Esophagus squamous epithelium (tissue), 5 donors: Measurements from ENCODE around the gene ATP8B4. TPM values are rescaled to one million over a fixed set of nuclear protein-coding genes. Genes with fewer than 3 reads are reported as not detected.
A peak's percentile ranks its signal among the peaks of the same experiment; 100 is the strongest.

Experiments
- DNase-seq: peaks from one replicate; lab custom pipeline; 2025; lab: John Stamatoyannopoulos, UW
- H3K27ac ChIP-seq, 4 donors: fragments of 200-600 bp; sonication (generic); one replicate each; pipeline ENCODE4 v1.5.1; 2016 to 2019; ENCODE audit warnings: mild to moderate bottlenecking in 1 of 4
- H3K27me3 ChIP-seq, 4 donors: fragments of 200-600 bp; sonication (generic); 1 replicate in 3 of 4; 2 replicates in 1 of 4; pipeline versions ENCODE4 v1.5.1 to v1.6.0; 2017 to 2021; ENCODE audit warnings: antibody characterized with exemption in 1 of 4
- H3K36me3 ChIP-seq, 3 donors: fragments of 200-600 bp; sonication (generic); one replicate each; pipeline ENCODE4 v1.5.1; 2016 to 2019
- H3K4me1 ChIP-seq, 3 donors: fragments of 200-600 bp; sonication (generic); one replicate each; pipeline ENCODE4 v1.5.1; 2017 to 2019
- H3K4me3 ChIP-seq, 4 donors: fragments of 200-600 bp; sonication (generic); 1 replicate in 3 of 4; 2 replicates in 1 of 4; pipeline ENCODE4 v1.5.1; 2016 to 2019; ENCODE audit warnings: mild to moderate bottlenecking in 2 of 4, moderate library complexity in 1 of 4
- H3K9me3 ChIP-seq, 3 donors: fragments of 200-600 bp; sonication (generic); one replicate each; pipeline ENCODE4 v1.5.1; 2016 to 2019
- POLR2A ChIP-seq, 4 donors: fragments of 450-650 bp; IDR thresholded peaks; one replicate each; pipeline ENCODE4 v1.6.1; 2017; ENCODE audit warnings: antibody characterized with exemption in 4 of 4, mild to moderate bottlenecking in 4 of 4, moderate library complexity in 3 of 4
- WGBS, 2 donors: methylation state at CpG; one replicate each; pipeline ENCODE4 v1.1.5; 2018; 5-methylcytosine and 5-hydroxymethylcytosine counted together
- intact Hi-C: fragments of 100-400 bp; cut with DNase I; formaldehyde crosslinking; loops from one replicate; pipeline ENCODE4 v1.15.0; 2022
- total RNA-seq, 4 donors: library from RNA; depleted of rRNA; stranded (reverse); fragments of >200 nt; gene quantifications; one replicate each; pipeline ENCODE4 v1.1.0, GENCODE V29; 2016
- TF ChIP-seq, protein P1 (sequence below), 6 experiments: fragments of 450-650 bp in 4 of 6; fragments of 200-600 bp in 2 of 6; sonication (generic) in 2 of 6; IDR thresholded peaks; one replicate each; pipeline ENCODE4 v1.5.1; 2016 to 2019; ENCODE audit warnings: antibody characterized with exemption in 6 of 6, mild to moderate bottlenecking in 4 of 6, moderate library complexity in 4 of 6
- donor health status: DM: yes; HTN: yes; CAD: no.

ATP8B4 gene
- total RNA-seq, 4 donors from 2014 or later = 0.97 to 6.7 (median 2.9) TPM

- no peak overlapping the region for H3K4me3 ChIP-seq
- H3K4me1 ChIP-seq = no peaks in the 10 kb centered on the region
- TF ChIP-seq POLR2A (IDR thresholded peaks at IDR 0.05) = no peak
- TF ChIP-seq, protein P1, sequence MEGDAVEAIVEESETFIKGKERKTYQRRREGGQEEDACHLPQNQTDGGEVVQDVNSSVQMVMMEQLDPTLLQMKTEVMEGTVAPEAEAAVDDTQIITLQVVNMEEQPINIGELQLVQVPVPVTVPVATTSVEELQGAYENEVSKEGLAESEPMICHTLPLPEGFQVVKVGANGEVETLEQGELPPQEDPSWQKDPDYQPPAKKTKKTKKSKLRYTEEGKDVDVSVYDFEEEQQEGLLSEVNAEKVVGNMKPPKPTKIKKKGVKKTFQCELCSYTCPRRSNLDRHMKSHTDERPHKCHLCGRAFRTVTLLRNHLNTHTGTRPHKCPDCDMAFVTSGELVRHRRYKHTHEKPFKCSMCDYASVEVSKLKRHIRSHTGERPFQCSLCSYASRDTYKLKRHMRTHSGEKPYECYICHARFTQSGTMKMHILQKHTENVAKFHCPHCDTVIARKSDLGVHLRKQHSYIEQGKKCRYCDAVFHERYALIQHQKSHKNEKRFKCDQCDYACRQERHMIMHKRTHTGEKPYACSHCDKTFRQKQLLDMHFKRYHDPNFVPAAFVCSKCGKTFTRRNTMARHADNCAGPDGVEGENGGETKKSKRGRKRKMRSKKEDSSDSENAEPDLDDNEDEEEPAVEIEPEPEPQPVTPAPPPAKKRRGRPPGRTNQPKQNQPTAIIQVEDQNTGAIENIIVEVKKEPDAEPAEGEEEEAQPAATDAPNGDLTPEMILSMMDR (IDR thresholded peaks at IDR 0.05) = no peak
- intact Hi-C loops = no loop called here
- H3K36me3 ChIP-seq = no peaks in the 10 kb centered on the region
- no peaks in the 10 kb centered on the region for H3K9me3 ChIP-seq
- H3K27me3 ChIP-seq = no peaks in the 10 kb centered on the region
- no peak for DNase-seq
- WGBS, 2 donors = 60 to 74% methylated on average over 4 of the region's 4 CpGs
- H3K27ac ChIP-seq = no peak overlapping the region
These were observed 5.0 kb upstream of the ATP8B4 start for GRCh38 chr15:50123861-50124557.

DNA sequence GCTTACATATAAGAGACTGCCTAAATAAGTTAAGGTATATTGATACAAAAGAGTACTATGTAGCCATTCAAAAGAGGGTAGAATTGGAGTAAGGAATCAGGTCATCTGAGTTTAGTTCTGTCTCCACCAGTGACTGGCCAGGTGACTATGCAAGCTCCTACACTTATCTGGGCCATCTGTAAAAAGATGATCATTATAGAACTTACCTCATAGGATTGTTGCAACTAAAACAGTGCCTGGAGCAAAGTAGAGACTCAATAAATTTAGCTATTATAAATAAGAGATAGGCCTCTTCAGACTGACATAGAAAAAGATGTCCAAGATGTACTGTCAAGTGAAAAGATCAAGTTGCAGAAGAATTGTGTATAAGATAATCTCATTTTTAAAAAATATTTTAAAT lies 1.7 kb upstream of the ATP8B4 start:
- intact Hi-C loops = no loop called here
- Histone ChIP-seq H3K27me3 (no peaks in the 10 kb centered on the region), H3K4me1 (no peaks in the 10 kb centered on the region), H3K4me3 (no peak overlapping the region), H3K36me3 (no peaks in the 10 kb centered on the region), H3K9me3 (no peaks in the 10 kb centered on the region), H3K27ac (no peak overlapping the region)
- TF ChIP-seq, protein P1 (IDR thresholded peaks at IDR 0.05) = no peak
- TF ChIP-seq POLR2A (IDR thresholded peaks at IDR 0.05) = no peak
- DNase-seq = no peak

- TF ChIP-seq, protein P1 (IDR thresholded peaks at IDR 0.05) = no peak
- TF ChIP-seq POLR2A (IDR thresholded peaks at IDR 0.05) = no peak
- Histone ChIP-seq H3K36me3 (no peaks in the 10 kb centered on the region), H3K4me1 (no peaks in the 10 kb centered on the region)
These were observed 1.5 kb downstream of the ATP8B4 start for GRCh38 chr15:50117431-50118027.

DNA sequence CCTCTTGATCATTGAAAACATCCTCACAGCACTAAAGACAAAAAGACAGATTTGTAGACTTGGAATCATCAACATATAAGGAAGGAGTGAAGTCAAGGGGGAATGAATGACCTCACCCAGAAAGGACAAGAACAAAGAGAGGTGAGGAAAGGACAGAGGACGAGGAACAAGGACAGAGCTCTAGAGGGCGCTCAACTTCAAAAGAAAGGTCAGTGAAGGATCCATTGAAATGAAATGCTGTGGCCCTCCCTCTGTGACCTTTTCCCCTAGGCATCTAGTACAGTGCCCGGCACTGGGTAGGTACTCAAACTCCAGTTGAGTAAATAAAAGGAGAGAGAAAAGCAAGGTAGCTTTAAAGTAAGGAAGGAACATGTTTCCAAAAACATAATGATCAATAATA lies 2.6 kb downstream of the ATP8B4 start:
- TF ChIP-seq POLR2A (IDR thresholded peaks at IDR 0.05) = no peak
- TF ChIP-seq, protein P1 (IDR thresholded peaks at IDR 0.05) = peak in 2 of 6 experiments; percentile 13 to 18
- intact Hi-C loops = no loop called here
- DNase-seq = no peak
- 25 to 26% methylated on average over 3 of the region's 3 CpGs for WGBS, 2 donors
- Histone ChIP-seq H3K36me3 (no peaks in the 10 kb centered on the region), H3K27ac (no peak overlapping the region), H3K4me3 (no peak overlapping the region), H3K27me3 (no peaks in the 10 kb centered on the region), H3K4me1 (no peaks in the 10 kb centered on the region), H3K9me3 (no peaks in the 10 kb centered on the region)

More at GRCh38 chr15:50117431-50118027, 1.5 kb downstream of the ATP8B4 start:
- Histone ChIP-seq H3K9me3 (no peaks in the 10 kb centered on the region), H3K4me3 (no peak overlapping the region), H3K27ac (no peak overlapping the region), H3K27me3 (no peaks in the 10 kb centered on the region)
- intact Hi-C loops = no loop called here
- no peak for DNase-seq

GRCh38 chr15:50113992-50114780 lies 4.8 kb downstream of the ATP8B4 start:
- peaks cover 0 to 6% (median 3%) of the 10 kb centered on the region in 3 donors for H3K4me1 ChIP-seq
- intact Hi-C loops = no loop called here
- no peaks in the 10 kb centered on the region for H3K9me3 ChIP-seq
- no peaks in the 10 kb centered on the region for H3K36me3 ChIP-seq
- H3K27me3 ChIP-seq = no peaks in the 10 kb centered on the region
- WGBS, 2 donors = 71 to 82% methylated on average over 4 of the region's 4 CpGs
- no peak for DNase-seq
- H3K4me3 ChIP-seq = no peak overlapping the region
- no peak overlapping the region for H3K27ac ChIP-seq
- TF ChIP-seq POLR2A (IDR thresholded peaks at IDR 0.05) = no peak
- TF ChIP-seq, protein P1 (IDR thresholded peaks at IDR 0.05) = no peak
